Left lung (tissue), 10 donors: Measurements from ENCODE around the gene USP6NL. TPM values are rescaled to one million over a fixed set of nuclear protein-coding genes. Genes with fewer than 3 reads are reported as not detected.
A peak's percentile ranks its signal among the peaks of the same experiment; 100 is the strongest.
"Not testable (repeated sequence)": the region's sequence is repeated elsewhere in the genome, so short reads cannot be mapped to it uniquely, and the experiment has no call there.

ENCODE experiments used
- ATAC-seq: fragments of 200-7000 bp; cut with Tn5 transposase; one replicate; pipeline ENCODE4 v1.9.1; 2020; ENCODE audit warnings: moderate library complexity
- DNase-seq, 4 donors: peaks; one replicate each; pipeline ENCODE4 v3.0.0-alpha.2; 2013 to 2020
- H3K27ac ChIP-seq, 2 donors: fragments of 200-600 bp; sonication (generic) in 1 of 2; one replicate each; pipeline versions ENCODE4 v1.5.0 to v1.8.0; 2020 to 2021
- H3K27me3 ChIP-seq, 2 donors: fragments of 200-600 bp; sonication (generic) in 1 of 2; one replicate each; pipeline versions ENCODE4 v1.5.0 to v1.8.0; 2020 to 2021
- H3K36me3 ChIP-seq, 2 donors: fragments of 200-600 bp; sonication (generic) in 1 of 2; one replicate each; pipeline versions ENCODE4 v1.5.0 to v1.8.0; 2020 to 2021
- H3K4me1 ChIP-seq, 2 donors: fragments of 200-600 bp; one replicate each; pipeline ENCODE4 v1.8.0; 2021
- H3K4me3 ChIP-seq, 2 donors: fragments of 200-600 bp; sonication (generic) in 1 of 2; one replicate each; pipeline versions ENCODE4 v1.5.0 to v1.8.0; 2020 to 2021; ENCODE audit warnings: mild to moderate bottlenecking in 1 of 2
- H3K9me3 ChIP-seq, 2 donors: fragments of 200-600 bp; sonication (generic) in 1 of 2; one replicate each; pipeline versions ENCODE4 v1.5.0 to v1.8.0; 2020 to 2021
- intact Hi-C, 2 donors: fragments of 100-400 bp; cut with DNase I; formaldehyde crosslinking; loops; one replicate each; pipeline versions ENCODE4 v1.11.2 to v1.14.2; 2022
- polyA plus RNA-seq, 6 donors: library from polyadenylated mRNA; unstranded; fragments of 120-200 nt; gene quantifications; one replicate each; pipeline ENCODE4 v1.2.1, GENCODE V29; 2013; ENCODE audit not compliant: insufficient read length in 6 of 6
- total RNA-seq, 2 donors: library from RNA; stranded (reverse); fragmentation: NEBNext Ultra II Directional; extraction: Animal tissue kit (Norgen Biotek cat#: 25700); gene quantifications; one replicate each; pipeline ENCODE4 v1.2.1, GENCODE V29; 2021
- TF ChIP-seq, protein P1 (sequence below), 2 donors: fragments of 200-600 bp; sonication (generic) in 1 of 2; IDR thresholded peaks; one replicate each; pipeline versions ENCODE4 v1.5.0 to v1.8.0; 2021; ENCODE audit warnings: antibody characterized with exemption in 2 of 2
- donor health status: DM: no; HTN: yes; CAD: no.
- donor health status: DM: no; HTN: no; CAD: no.

Gene USP6NL
- total and polyA plus RNA-seq, 8 donors, result 16.0 to 25.6 (median 24.0) TPM

DNA sequence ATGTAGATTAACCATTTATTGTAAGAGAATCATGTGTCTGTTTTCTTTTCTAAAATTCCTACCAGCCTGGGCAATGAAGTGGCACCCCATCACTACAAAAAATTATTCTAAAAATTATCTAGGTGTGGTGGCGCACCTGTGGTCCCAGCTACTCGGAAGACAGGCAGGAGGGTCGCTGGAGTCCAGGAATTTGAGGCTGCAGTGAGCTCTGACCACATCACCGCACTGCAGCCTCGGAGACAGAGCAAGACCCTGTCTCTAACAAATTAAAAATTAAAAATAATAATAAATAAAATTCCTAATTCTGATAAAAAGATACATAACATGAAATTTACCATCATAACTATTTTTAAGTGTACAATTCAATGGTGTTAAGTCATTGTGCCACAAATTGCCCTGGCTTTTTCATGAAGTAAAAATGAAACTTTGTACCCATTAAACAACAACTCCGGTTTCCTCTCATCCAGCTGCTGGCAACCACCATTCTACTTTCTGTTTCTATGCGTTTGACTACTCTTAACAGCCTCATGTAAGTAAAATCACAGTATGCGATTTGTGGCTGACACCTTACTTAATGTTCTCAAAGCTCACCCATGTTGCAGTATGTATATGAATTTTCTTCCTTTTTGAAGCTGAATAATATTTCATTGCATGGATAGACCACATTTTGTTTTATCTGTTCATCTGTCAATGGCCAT is 20.6 kb upstream of the USP6NL start:
- no peak overlapping the region for H3K27ac ChIP-seq
- ATAC-seq, result no peak
- no peaks in the 10 kb centered on the region for H3K9me3 ChIP-seq
- no peak for DNase-seq
- TF ChIP-seq, protein P1, sequence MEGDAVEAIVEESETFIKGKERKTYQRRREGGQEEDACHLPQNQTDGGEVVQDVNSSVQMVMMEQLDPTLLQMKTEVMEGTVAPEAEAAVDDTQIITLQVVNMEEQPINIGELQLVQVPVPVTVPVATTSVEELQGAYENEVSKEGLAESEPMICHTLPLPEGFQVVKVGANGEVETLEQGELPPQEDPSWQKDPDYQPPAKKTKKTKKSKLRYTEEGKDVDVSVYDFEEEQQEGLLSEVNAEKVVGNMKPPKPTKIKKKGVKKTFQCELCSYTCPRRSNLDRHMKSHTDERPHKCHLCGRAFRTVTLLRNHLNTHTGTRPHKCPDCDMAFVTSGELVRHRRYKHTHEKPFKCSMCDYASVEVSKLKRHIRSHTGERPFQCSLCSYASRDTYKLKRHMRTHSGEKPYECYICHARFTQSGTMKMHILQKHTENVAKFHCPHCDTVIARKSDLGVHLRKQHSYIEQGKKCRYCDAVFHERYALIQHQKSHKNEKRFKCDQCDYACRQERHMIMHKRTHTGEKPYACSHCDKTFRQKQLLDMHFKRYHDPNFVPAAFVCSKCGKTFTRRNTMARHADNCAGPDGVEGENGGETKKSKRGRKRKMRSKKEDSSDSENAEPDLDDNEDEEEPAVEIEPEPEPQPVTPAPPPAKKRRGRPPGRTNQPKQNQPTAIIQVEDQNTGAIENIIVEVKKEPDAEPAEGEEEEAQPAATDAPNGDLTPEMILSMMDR (IDR thresholded peaks at IDR 0.05), result no peak
- intact Hi-C loops, result no loop called here
- H3K27me3 ChIP-seq, result no peaks in the 10 kb centered on the region
- no peaks in the 10 kb centered on the region for H3K36me3 ChIP-seq
- H3K4me1 ChIP-seq, result no peaks in the 10 kb centered on the region
- no peak overlapping the region for H3K4me3 ChIP-seq

DNA sequence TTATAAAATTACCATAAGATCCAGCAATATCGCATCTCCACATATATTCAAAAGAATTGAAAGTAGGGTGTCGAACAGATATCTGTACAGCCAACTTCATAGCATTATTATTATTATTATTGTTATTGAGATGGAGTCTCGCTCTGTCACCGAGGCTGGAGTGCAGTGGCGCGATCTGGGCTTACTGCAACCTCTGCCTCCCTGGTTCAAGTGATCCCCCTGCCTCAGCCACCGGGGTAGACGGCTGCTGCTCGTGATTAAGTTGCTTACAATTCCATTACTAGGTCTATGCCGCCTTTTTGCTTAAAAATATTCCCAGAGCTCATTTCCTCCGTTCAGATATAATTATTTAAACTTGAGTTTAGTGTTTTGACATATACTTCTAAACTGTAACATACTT is 19.8 kb upstream of the USP6NL start:
- no peak for ATAC-seq
- intact Hi-C loops, result no loop called here
- Histone ChIP-seq H3K36me3 (no peaks in the 10 kb centered on the region), H3K4me1 (no peaks in the 10 kb centered on the region), H3K9me3 (no peaks in the 10 kb centered on the region), H3K4me3 (no peak overlapping the region), H3K27me3 (no peaks in the 10 kb centered on the region), H3K27ac (no peak overlapping the region)
- TF ChIP-seq, protein P1 (IDR thresholded peaks at IDR 0.05), result no peak
- DNase-seq, result peak in 1 of 4 donors; percentile 53

DNA sequence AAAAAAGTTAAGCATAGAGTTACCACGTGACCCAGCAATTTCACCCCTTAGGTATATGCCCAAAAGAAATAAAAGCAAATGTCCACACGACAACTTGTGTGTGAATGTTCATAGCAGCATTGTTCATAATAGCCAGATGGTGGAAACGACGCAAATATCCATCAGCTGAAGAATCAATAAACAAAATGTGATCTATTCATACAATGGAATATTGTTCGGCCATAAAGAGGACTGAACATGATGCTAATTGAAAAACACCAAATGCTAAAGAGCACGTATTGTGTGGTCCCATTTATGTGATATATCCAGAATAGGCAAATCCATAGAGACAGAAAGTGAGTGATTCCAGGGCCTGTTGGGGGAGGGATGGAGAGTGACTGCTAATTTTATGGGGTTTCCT is 18.3 kb upstream of the USP6NL start:
- Histone ChIP-seq H3K4me3 (no peak overlapping the region), H3K36me3 (no peaks in the 10 kb centered on the region), H3K4me1 (no peaks in the 10 kb centered on the region), H3K27me3 (no peaks in the 10 kb centered on the region), H3K27ac (no peak overlapping the region), H3K9me3 (no peaks in the 10 kb centered on the region)
- intact Hi-C loops, result no loop called here
- DNase-seq (no peak), ATAC-seq (no peak)
- TF ChIP-seq, protein P1 (IDR thresholded peaks at IDR 0.05), result no peak

DNA sequence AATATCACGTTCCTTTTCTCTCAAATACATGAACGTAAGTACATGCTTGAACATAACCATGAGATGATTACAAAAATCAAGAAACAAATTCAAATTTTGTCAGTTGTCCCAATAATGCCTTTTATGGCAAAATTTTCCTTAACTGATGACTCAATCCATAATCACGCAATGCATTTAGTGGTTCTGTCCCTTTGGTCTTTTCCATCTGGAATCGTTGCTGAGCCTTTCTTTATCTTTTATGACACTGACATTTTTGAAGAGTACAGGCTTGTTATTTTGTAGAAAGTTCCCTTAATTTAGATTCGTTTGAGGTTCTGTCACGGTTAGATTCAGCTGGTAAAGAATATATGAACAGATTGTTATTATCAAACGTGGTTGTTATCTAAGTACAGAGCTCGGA is 16.5 kb upstream of the USP6NL start:
- H3K27ac ChIP-seq, H3K27me3 ChIP-seq, H3K4me1 ChIP-seq, ATAC-seq, H3K9me3 ChIP-seq, DNase-seq, intact Hi-C loops, H3K36me3 ChIP-seq, H3K4me3 ChIP-seq: not testable (repeated sequence)

DNA sequence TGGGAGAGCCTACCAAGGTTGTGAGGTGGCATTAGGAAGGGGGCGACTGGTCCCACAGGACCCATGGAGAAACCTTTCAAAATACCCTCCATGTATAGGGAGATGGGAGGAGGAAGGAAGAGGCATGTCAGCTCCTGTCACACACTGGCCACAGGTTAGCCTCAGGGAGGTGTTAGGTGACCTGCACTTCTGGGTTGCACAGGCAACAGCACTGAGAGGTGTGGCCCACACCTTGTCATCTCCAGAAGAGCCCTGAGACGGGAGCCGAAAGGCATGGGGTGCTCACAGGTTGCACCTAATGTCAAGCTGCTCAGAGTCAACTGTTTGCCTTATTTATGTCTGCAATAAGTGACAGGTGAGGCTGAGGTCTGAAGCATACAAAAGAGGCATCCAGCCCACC is 14.6 kb upstream of the USP6NL start:
- intact Hi-C loops, result no loop called here
- DNase-seq (peak in 1 of 4 donors; percentile 17), ATAC-seq (no peak)
- TF ChIP-seq, protein P1 (IDR thresholded peaks at IDR 0.05), result no peak
- H3K36me3 ChIP-seq, result no peaks in the 10 kb centered on the region
- no peaks in the 10 kb centered on the region for H3K27me3 ChIP-seq
- H3K4me1 ChIP-seq, result no peaks in the 10 kb centered on the region
- no peak overlapping the region for H3K27ac ChIP-seq
- H3K4me3 ChIP-seq, result no peak overlapping the region
- no peaks in the 10 kb centered on the region for H3K9me3 ChIP-seq
